Mesenchymal stem cell (in vitro differentiated cells and primary cell): ENCODE data around the gene NDUFAF5.

Experiments
- DNase-seq: peaks from one replicate; pipeline ENCODE4 v3.0.0-alpha.2; 2013
- H2AFZ ChIP-seq: one replicate; pipeline ENCODE4 v1.6.1; 2013; ENCODE audit warnings: low read depth, mild to moderate bottlenecking, control low read depth, inconsistent platforms, low read length, moderate library complexity
- H2AK5ac ChIP-seq: 2 replicates; pipeline ENCODE4 v1.6.1; 2013; ENCODE audit warnings: low read length, moderate library complexity, mild to moderate bottlenecking, inconsistent platforms; ENCODE audit not compliant: severe bottlenecking
- H2BK120ac ChIP-seq: one replicate; pipeline ENCODE4 v1.6.1; 2013; ENCODE audit warnings: low read depth, mild to moderate bottlenecking, inconsistent platforms, low read length, moderate library complexity
- H2BK12ac ChIP-seq, 2 experiments: one replicate each; pipeline ENCODE4 v1.6.1; 2013; ENCODE audit warnings: inconsistent platforms in 2 of 2, low read length in 2 of 2, mild to moderate bottlenecking in 2 of 2, moderate library complexity in 2 of 2, control low read depth in 1 of 2
- H2BK15ac ChIP-seq: one replicate; pipeline ENCODE4 v1.6.1; 2013; ENCODE audit warnings: mild to moderate bottlenecking, low read depth, inconsistent platforms; ENCODE audit not compliant: poor library complexity, severe bottlenecking
- H2BK5ac ChIP-seq: 2 replicates; pipeline ENCODE4 v1.6.1; 2013; ENCODE audit warnings: low read depth, mild to moderate bottlenecking, low read length, control low read depth, inconsistent platforms; ENCODE audit not compliant: poor library complexity, severe bottlenecking
- H3K14ac ChIP-seq, 2 experiments: one replicate each; pipeline ENCODE4 v1.6.1; 2013; ENCODE audit warnings: inconsistent platforms in 2 of 2, low read length in 2 of 2, control low read depth in 1 of 2, mild to moderate bottlenecking in 1 of 2, moderate library complexity in 1 of 2
- H3K18ac ChIP-seq, 2 experiments: one replicate each; pipeline ENCODE4 v1.6.1; 2013; ENCODE audit warnings: inconsistent platforms in 2 of 2, low read length in 2 of 2, control low read depth in 1 of 2, low read depth in 1 of 2, mild to moderate bottlenecking in 1 of 2
- H3K23ac ChIP-seq, 2 experiments: one replicate each; pipeline ENCODE4 v1.6.1; 2013; ENCODE audit warnings: inconsistent platforms in 2 of 2, low read length in 2 of 2, mild to moderate bottlenecking in 2 of 2, moderate library complexity in 2 of 2, control low read depth in 1 of 2
- H3K27ac ChIP-seq: 2 replicates; pipeline ENCODE4 v1.5.1; 2013; ENCODE audit warnings: mild to moderate bottlenecking, moderate library complexity, low read length, control low read depth, inconsistent platforms; ENCODE audit not compliant: poor library complexity, severe bottlenecking
- H3K27me3 ChIP-seq, 2 experiments: 2 replicates each; pipeline versions ENCODE4 v1.6.1 to v1.7.0; 2013; ENCODE audit warnings: low read length in 2 of 2, mild to moderate bottlenecking in 2 of 2, moderate library complexity in 2 of 2, control low read depth in 1 of 2, inconsistent platforms in 1 of 2; ENCODE audit not compliant: control insufficient read depth in 1 of 2, insufficient read depth in 1 of 2
- H3K36me3 ChIP-seq, 2 experiments: 2 replicates each; pipeline versions ENCODE4 v1.6.1 to v1.7.0; 2013; ENCODE audit warnings: low read length in 2 of 2, control low read depth in 1 of 2, inconsistent platforms in 1 of 2, low read depth in 1 of 2, mild to moderate bottlenecking in 1 of 2; ENCODE audit not compliant: insufficient read depth in 2 of 2, control insufficient read depth in 1 of 2
- H3K4ac ChIP-seq, 2 experiments: one replicate each; pipeline ENCODE4 v1.6.1; 2013; ENCODE audit warnings: inconsistent platforms in 2 of 2, low read length in 2 of 2, mild to moderate bottlenecking in 2 of 2, moderate library complexity in 2 of 2, control low read depth in 1 of 2, low read depth in 1 of 2
- H3K4me1 ChIP-seq: 2 replicates; pipeline ENCODE4 v1.6.1; 2013; ENCODE audit warnings: low read depth, low read length, control low read depth; ENCODE audit not compliant: control insufficient read depth, insufficient read depth
- H3K4me2 ChIP-seq: 2 replicates; pipeline ENCODE4 v1.6.1; 2013; ENCODE audit warnings: low read length, mild to moderate bottlenecking, inconsistent platforms; ENCODE audit not compliant: poor library complexity, severe bottlenecking
- H3K4me3 ChIP-seq, 2 experiments: 2 replicates each; pipeline versions ENCODE4 v1.5.1 to v1.7.0; 2013; ENCODE audit warnings: low read length in 2 of 2, mild to moderate bottlenecking in 2 of 2, control low read depth in 1 of 2, low read depth in 1 of 2; ENCODE audit not compliant: insufficient read depth in 1 of 2
- H3K79me1 ChIP-seq: replicated peaks from 2 replicates; pipeline ENCODE4 v1.6.1; 2013; ENCODE audit warnings: mild to moderate bottlenecking, control low read depth, low read length, inconsistent platforms; ENCODE audit not compliant: poor library complexity, severe bottlenecking
- H3K9ac ChIP-seq: 2 replicates; pipeline ENCODE4 v1.7.0; 2013; ENCODE audit warnings: mild to moderate bottlenecking, low read length, moderate library complexity
- H3K9me3 ChIP-seq: 2 replicates; pipeline ENCODE4 v1.7.0; 2013; ENCODE audit warnings: mild to moderate bottlenecking, low read length; ENCODE audit not compliant: control insufficient read depth
- H4K8ac ChIP-seq: one replicate; pipeline ENCODE4 v1.6.1; 2013; ENCODE audit warnings: inconsistent platforms, mild to moderate bottlenecking, low read length, moderate library complexity
- H4K91ac ChIP-seq: one replicate; pipeline ENCODE4 v1.6.1; 2013; ENCODE audit warnings: mild to moderate bottlenecking, low read length, inconsistent platforms
- WGBS: methylation state at CpG from one replicate; pipeline ENCODE4 v1.1.7; 2013; ENCODE audit warnings: mixed read lengths; 5-methylcytosine and 5-hydroxymethylcytosine counted together

NDUFAF5 gene

DNA sequence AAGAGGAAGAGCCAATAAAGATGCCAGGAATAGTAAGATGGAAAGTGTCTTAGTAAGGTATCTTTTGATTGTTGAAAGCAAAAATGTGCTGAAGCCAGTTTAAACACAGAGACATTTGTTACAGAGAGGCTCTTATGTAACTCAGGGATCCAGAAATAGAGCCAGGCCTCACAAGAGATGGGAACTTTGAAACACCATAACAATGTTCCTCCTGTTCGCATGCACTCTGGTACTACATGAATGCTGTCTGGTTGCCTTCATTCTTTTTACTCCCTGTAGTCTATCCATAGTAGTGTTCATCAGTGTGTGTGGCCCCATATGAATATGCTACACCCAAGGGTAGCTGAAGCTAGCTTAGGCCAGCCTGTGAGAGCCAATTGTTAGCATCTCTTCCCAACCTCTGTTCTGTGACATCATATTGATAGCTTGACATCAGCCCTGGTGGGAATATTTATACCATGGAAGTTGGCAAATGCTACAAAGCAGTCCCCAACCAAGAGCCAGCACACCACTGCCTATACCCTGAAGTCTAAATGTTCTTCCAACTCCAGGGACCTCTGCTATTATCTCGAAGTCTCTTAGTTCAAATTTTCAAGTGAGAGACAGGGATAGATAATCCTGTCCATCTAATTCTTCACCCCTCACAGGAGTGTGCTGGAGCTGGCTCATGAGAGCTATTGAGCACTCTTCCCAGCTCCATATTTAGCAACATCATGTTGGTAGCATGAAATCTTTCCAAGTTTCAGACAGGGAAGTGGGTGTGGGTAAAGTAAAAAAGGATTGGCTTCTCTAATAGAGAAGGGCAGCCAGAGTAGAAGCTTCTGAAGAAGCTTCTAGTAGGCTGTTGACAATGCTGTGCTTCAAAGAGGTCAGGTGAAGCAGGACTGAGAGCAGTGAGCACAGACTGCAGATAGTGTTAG is 7.0 kb downstream of the NDUFAF5 start:
- H3K36me3 ChIP-seq: peaks cover 28 to 95% of the 10 kb centered on the region in 2 experiments
- no peak overlapping the region for H4K8ac ChIP-seq
- no peak for DNase-seq
- H3K9ac ChIP-seq: no peak overlapping the region
- H3K27me3 ChIP-seq: no peaks in the 10 kb centered on the region
- no peak overlapping the region for H3K4me2 ChIP-seq
- H3K4me1 ChIP-seq: no peaks in the 10 kb centered on the region
- H3K79me1 ChIP-seq: peaks cover 36% of the 10 kb centered on the region
- H2AK5ac ChIP-seq: no peak overlapping the region
- no peak overlapping the region for H3K4me3 ChIP-seq
- H2BK120ac ChIP-seq: no peak overlapping the region
- H3K4ac ChIP-seq: no peak overlapping the region
- H3K9me3 ChIP-seq: no peaks in the 10 kb centered on the region
- no peak overlapping the region for H2BK5ac ChIP-seq
- H3K23ac ChIP-seq: no peak overlapping the region
- WGBS: 100% methylated on average over 2 of the region's 2 CpGs
- H3K14ac ChIP-seq: no peak overlapping the region
- no peak overlapping the region for H3K27ac ChIP-seq
- no peak overlapping the region for H3K18ac ChIP-seq
- H4K91ac ChIP-seq: no peak overlapping the region
- no peak overlapping the region for H2AFZ ChIP-seq
- H2BK12ac ChIP-seq: no peak overlapping the region
- H2BK15ac ChIP-seq: no peak overlapping the region

DNA sequence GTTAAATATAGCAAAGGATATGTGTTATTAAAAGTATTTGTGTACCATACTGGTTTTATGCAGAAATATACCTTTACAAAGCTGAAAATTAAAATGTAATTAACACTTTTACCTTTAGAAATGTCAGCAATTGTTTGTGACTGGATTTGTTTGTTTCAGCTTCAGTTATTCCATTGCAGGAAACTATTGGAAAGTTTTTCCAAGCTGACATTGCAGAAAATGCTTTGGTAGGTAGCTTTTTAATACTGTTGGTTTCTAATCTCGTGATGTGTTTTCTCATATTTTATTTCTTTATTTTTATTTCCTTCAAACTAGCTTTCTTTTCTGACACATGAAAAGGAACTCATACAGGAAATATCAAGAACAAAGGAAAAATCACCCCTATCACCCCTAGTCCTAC is 8.2 kb downstream of the NDUFAF5 start:
- no peak overlapping the region for H2BK15ac ChIP-seq
- peaks cover 31 to 96% of the 10 kb centered on the region in 2 experiments for H3K36me3 ChIP-seq
- H3K23ac ChIP-seq: no peak overlapping the region
- H3K18ac ChIP-seq: no peak overlapping the region
- H3K27ac ChIP-seq: no peak overlapping the region
- H3K4me1 ChIP-seq: no peaks in the 10 kb centered on the region
- H3K9ac ChIP-seq: no peak overlapping the region
- H3K9me3 ChIP-seq: no peaks in the 10 kb centered on the region
- no peak overlapping the region for H3K4me2 ChIP-seq
- no peak overlapping the region for H4K8ac ChIP-seq
- no peak for DNase-seq
- no peak overlapping the region for H2BK120ac ChIP-seq
- H2BK12ac ChIP-seq: no peak overlapping the region
- H2AFZ ChIP-seq: no peak overlapping the region
- H3K4me3 ChIP-seq: no peak overlapping the region
- H2AK5ac ChIP-seq: no peak overlapping the region
- H3K14ac ChIP-seq: no peak overlapping the region
- H3K79me1 ChIP-seq: peaks cover 37% of the 10 kb centered on the region
- WGBS: 100% methylated on average over 1 of the region's 1 CpG
- no peak overlapping the region for H2BK5ac ChIP-seq
- H3K27me3 ChIP-seq: no peaks in the 10 kb centered on the region
- no peak overlapping the region for H4K91ac ChIP-seq
- H3K4ac ChIP-seq: no peak overlapping the region

DNA sequence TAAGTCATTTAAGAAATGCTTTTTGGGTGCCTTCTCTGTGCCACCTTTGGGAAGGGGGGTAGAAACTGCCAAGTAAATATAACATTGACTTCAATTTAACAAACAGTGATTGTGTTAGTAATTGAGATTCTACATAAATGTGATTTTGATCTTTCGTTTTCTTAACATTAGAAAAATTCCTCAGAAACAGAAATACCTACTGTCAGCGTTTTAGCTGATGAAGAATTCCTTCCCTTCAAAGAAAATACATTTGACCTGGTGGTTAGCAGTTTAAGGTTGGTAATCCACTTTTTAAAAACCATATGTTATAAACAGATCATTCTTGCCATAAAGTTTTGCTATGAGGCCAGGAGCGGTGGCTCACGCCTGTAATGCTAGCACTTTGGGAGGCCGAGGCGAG is 9.8 kb downstream of the NDUFAF5 start:
- Histone ChIP-seq H3K4me3 (no peak overlapping the region), H3K14ac (no peak overlapping the region), H2BK5ac (no peak overlapping the region), H2AK5ac (no peak overlapping the region), H3K9ac (no peak overlapping the region), H4K91ac (no peak overlapping the region), H3K36me3 (peaks cover 24 to 98% of the 10 kb centered on the region in 2 experiments), H3K4me2 (no peak overlapping the region), H3K9me3 (no peaks in the 10 kb centered on the region), H3K23ac (no peak overlapping the region), H3K27me3 (no peaks in the 10 kb centered on the region), H3K27ac (no peak overlapping the region), H3K4ac (no peak overlapping the region), H3K79me1 (peaks cover 33% of the 10 kb centered on the region), H3K4me1 (no peaks in the 10 kb centered on the region), H4K8ac (no peak overlapping the region), H2BK120ac (no peak overlapping the region), H2BK12ac (no peak overlapping the region), H3K18ac (no peak overlapping the region), H2BK15ac (no peak overlapping the region), H2AFZ (no peak overlapping the region)
- DNase-seq: no peak
- 100% methylated on average over 4 of the region's 6 CpGs for WGBS

DNA sequence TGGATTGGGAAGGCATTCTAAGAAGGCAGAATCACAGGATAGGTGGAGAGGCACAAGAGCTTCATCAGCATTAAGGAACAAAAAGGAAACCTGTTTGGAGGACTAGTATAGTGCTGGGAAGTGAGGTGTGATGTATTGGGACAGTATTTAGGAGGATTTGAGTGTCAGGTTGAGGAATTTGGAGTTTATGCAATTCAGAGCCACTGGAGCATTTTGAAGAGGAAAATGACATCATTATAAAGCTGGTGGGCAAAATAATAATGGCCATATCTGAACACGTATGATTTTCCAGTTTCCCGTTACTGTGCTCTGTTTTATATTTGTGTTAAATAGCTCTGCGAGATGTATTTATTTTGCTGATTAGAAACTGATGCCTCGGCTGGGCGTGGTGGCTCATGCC is 14.2 kb downstream of the NDUFAF5 start:
- Histone ChIP-seq H3K4me3 (no peak overlapping the region), H2BK120ac (no peak overlapping the region), H3K14ac (no peak overlapping the region), H3K23ac (no peak overlapping the region), H3K9ac (no peak overlapping the region), H3K4ac (no peak overlapping the region), H2BK5ac (no peak overlapping the region), H3K4me2 (no peak overlapping the region), H4K8ac (no peak overlapping the region), H3K27ac (no peak overlapping the region), H3K18ac (no peak overlapping the region), H2AK5ac (no peak overlapping the region), H3K9me3 (no peaks in the 10 kb centered on the region), H3K4me1 (peaks cover 5% of the 10 kb centered on the region), H2BK12ac (no peak overlapping the region), H4K91ac (no peak overlapping the region), H3K36me3 (peaks cover 24 to 84% of the 10 kb centered on the region in 2 experiments), H2BK15ac (no peak overlapping the region), H3K79me1 (peaks cover 13% of the 10 kb centered on the region), H2AFZ (no peak overlapping the region), H3K27me3 (no peaks in the 10 kb centered on the region)
- DNase-seq: no peak
- WGBS: 78% methylated on average over 5 of the region's 5 CpGs
